HEK293 (cell line): ENCODE results near the gene SPRED2.
"Not testable (repeated sequence)": the region's sequence is repeated elsewhere in the genome, so short reads cannot be mapped to it uniquely, and the experiment has no call there.

Source experiments
- CTCF ChIA-PET: fragments of 350-600 bp; formaldehyde crosslinking; extraction: SDS; loops from one replicate; lab custom pipeline; 2021; ENCODE audit warnings: antibody characterized with exemption; lab: Yijun Ruan, JAX
- POLR2A ChIA-PET: fragments of 300-600 bp; formaldehyde crosslinking; extraction: SDS; loops from one replicate; lab custom pipeline; 2020; ENCODE audit warnings: antibody characterized with exemption, inconsistent platforms; lab: Yijun Ruan, JAX
- H3K27ac ChIP-seq: fragments of 200-500 bp; sonication (Bioruptor generic); 2 replicates; pipeline ENCODE4 v1.5.1; 2014; ENCODE audit warnings: low read depth, low read length, control low read depth, inconsistent platforms; ENCODE audit errors: extremely low read depth
- H3K36me3 ChIP-seq, 2 experiments: fragments of 200-500 bp in 1 of 2; sonication (Bioruptor generic) in 1 of 2; 1 replicate in 1 of 2; 2 replicates in 1 of 2; pipeline ENCODE4 v1.5.1; 2014 to 2017; ENCODE audit warnings: inconsistent platforms in 2 of 2, low read length in 2 of 2; ENCODE audit not compliant: control insufficient read depth in 2 of 2, insufficient read depth in 1 of 2
- H3K4me1 ChIP-seq: fragments of 200-500 bp; sonication (Bioruptor generic); 2 replicates; pipeline ENCODE4 v1.5.1; 2014; ENCODE audit warnings: mild to moderate bottlenecking, low read length, inconsistent platforms; ENCODE audit not compliant: control insufficient read depth, insufficient read depth
- H3K4me3 ChIP-seq: 2 replicates; pipeline ENCODE4 v1.5.1; 2011; ENCODE audit warnings: low read depth, mild to moderate bottlenecking, control low read depth, low read length, moderate library complexity
- H3K9me3 ChIP-seq: fragments of 200-500 bp; sonication (Bioruptor generic); 2 replicates; pipeline ENCODE4 v1.5.1; 2014; ENCODE audit warnings: low read depth, low read length, inconsistent platforms; ENCODE audit not compliant: control insufficient read depth, insufficient read depth
- ATF2 ChIP-seq: fragments of 450-650 bp; formaldehyde crosslinking; IDR thresholded peaks from 2 replicates; pipeline ENCODE4 v1.5.1; 2016; ENCODE audit warnings: missing biosample characterization, missing genetic modification characterization, low read depth
- ELK4 ChIP-seq: IDR thresholded peaks from 2 replicates; pipeline ENCODE4 v1.6.1; 2011; ENCODE audit warnings: mild to moderate bottlenecking, low read depth, low read length, borderline replicate concordance
- HOXC10 ChIP-seq: sonication (generic); formaldehyde crosslinking; IDR thresholded peaks from 2 replicates; pipeline ENCODE4 v1.8.1; 2023; ENCODE audit warnings: mild to moderate bottlenecking, missing genetic modification reagents
- OVOL3 ChIP-seq: fragments of 450-650 bp; formaldehyde crosslinking; IDR thresholded peaks from 2 replicates; pipeline ENCODE4 v1.5.1; 2016; ENCODE audit warnings: missing biosample characterization, missing genetic modification characterization
- ZFHX2 ChIP-seq: fragments of 450-650 bp; formaldehyde crosslinking; conservative IDR thresholded peaks from 2 replicates; pipeline ENCODE4 v1.5.1; 2016; ENCODE audit warnings: missing biosample characterization, missing genetic modification characterization
- ZNF394 ChIP-seq: fragments of 450-650 bp; formaldehyde crosslinking; IDR thresholded peaks from 2 replicates; pipeline ENCODE4 v1.5.1; 2016; ENCODE audit warnings: missing biosample characterization, missing genetic modification characterization, mild to moderate bottlenecking, moderate library complexity, borderline replicate concordance
- ZNF426 ChIP-seq: fragments of 450-650 bp; formaldehyde crosslinking; IDR thresholded peaks from 2 replicates; pipeline ENCODE4 v1.5.1; 2017; ENCODE audit warnings: missing biosample characterization, missing genetic modification characterization, mild to moderate bottlenecking, inconsistent platforms, moderate library complexity
- ZNF433 ChIP-seq: fragments of 450-650 bp; formaldehyde crosslinking; IDR thresholded peaks from 2 replicates; pipeline ENCODE4 v1.5.1; 2016; ENCODE audit warnings: missing biosample characterization, missing genetic modification characterization, low read depth
- ZNF518A ChIP-seq: fragments of 450-650 bp; formaldehyde crosslinking; conservative IDR thresholded peaks from 2 replicates; pipeline ENCODE4 v1.5.1; 2016; ENCODE audit warnings: low read depth, missing biosample characterization, missing genetic modification characterization
- ZNF555 ChIP-seq: fragments of 450-650 bp; formaldehyde crosslinking; conservative IDR thresholded peaks from 2 replicates; pipeline ENCODE4 v1.5.1; 2017; ENCODE audit warnings: missing biosample characterization, mild to moderate bottlenecking, missing genetic modification characterization, inconsistent platforms
- ZNF670 ChIP-seq: fragments of 450-650 bp; formaldehyde crosslinking; IDR thresholded peaks from 2 replicates; pipeline ENCODE4 v1.5.1; 2016; ENCODE audit warnings: missing biosample characterization, missing genetic modification characterization, low read depth
- ZNF843 ChIP-seq: fragments of 450-650 bp; formaldehyde crosslinking; IDR thresholded peaks from 2 replicates; pipeline ENCODE4 v1.5.1; 2016; ENCODE audit warnings: missing biosample characterization, missing genetic modification characterization

Gene SPRED2

GRCh38 chr2:65317841-65318240 lies 114.6 kb downstream of the SPRED2 start:
- TF ChIP-seq ZNF426 = no peak
- TF ChIP-seq, all 188 proteins: peak for 0
- Histone ChIP-seq H3K36me3 (peaks cover 0 to 39% of the 10 kb centered on the region in 2 experiments; a peak in 2 of 3 replicates), H3K4me3 (no peak overlapping the region), H3K9me3 (no peaks in the 10 kb centered on the region), H3K4me1 (no peaks in the 10 kb centered on the region), H3K27ac (no peak overlapping the region)
- ChIA-PET CTCF (no interaction called here), POLR2A (no interaction called here)

GRCh38 chr2:65317351-65317750 lies 115.0 kb downstream of the SPRED2 start:
- H3K4me1 ChIP-seq, CTCF ChIA-PET, H3K9me3 ChIP-seq, H3K4me3 ChIP-seq, H3K27ac ChIP-seq, POLR2A ChIA-PET: not testable (repeated sequence)
- H3K36me3 ChIP-seq = peaks cover 0 to 44% of the 10 kb centered on the region in 2 experiments; a peak in 2 of 3 replicates

- H3K27ac ChIP-seq = no peak overlapping the region
Measured at GRCh38 chr2:65316072-65316471, 116.3 kb downstream of the SPRED2 start.

GRCh38 chr2:65314801-65315441 lies 117.5 kb downstream of the SPRED2 start:
- H3K4me3 ChIP-seq = no peak overlapping the region
- CTCF ChIA-PET = interaction anchor here (0.6 kb wide), 1 partner anchor 836 kb away, joined by 5 read pairs; no protein-coding TSS in a partner anchor
- H3K9me3 ChIP-seq = no peaks in the 10 kb centered on the region
- peaks cover 0 to 63% of the 10 kb centered on the region in 2 experiments; a peak in 2 of 3 replicates for H3K36me3 ChIP-seq
- POLR2A ChIA-PET = no interaction called here
- no peak overlapping the region for H3K27ac ChIP-seq
- no peak for TF ChIP-seq ZNF843 (tag by site-specific recombination)
- no peak for TF ChIP-seq OVOL3
- TF ChIP-seq, all 188 proteins: peak for 0
- no peaks in the 10 kb centered on the region for H3K4me1 ChIP-seq

More at GRCh38 chr2:65316072-65316471, 116.3 kb downstream of the SPRED2 start:
- TF ChIP-seq ZNF555 (tag by site-specific recombination) (no peak), ELK4 (no peak)
- no peaks in the 10 kb centered on the region for H3K9me3 ChIP-seq
- ChIA-PET POLR2A (no interaction called here), CTCF (interaction anchor here (0.7 kb wide), 1 partner anchor 67 kb away, joined by 4 read pairs; no protein-coding TSS in a partner anchor)
- H3K4me1 ChIP-seq = no peaks in the 10 kb centered on the region
- H3K36me3 ChIP-seq = peaks cover 0 to 55% of the 10 kb centered on the region in 2 experiments; a peak in 2 of 3 replicates
- no peak overlapping the region for H3K4me3 ChIP-seq

- Histone ChIP-seq H3K9me3 (no peaks in the 10 kb centered on the region), H3K36me3 (peaks cover 0 to 69% of the 10 kb centered on the region in 2 experiments; a peak in 2 of 3 replicates), H3K27ac (no peak overlapping the region), H3K4me3 (no peak overlapping the region), H3K4me1 (no peaks in the 10 kb centered on the region)
- CTCF ChIA-PET = no interaction called here
- TF ChIP-seq ATF2 (tag by site-specific recombination) = no peak
- no peak for TF ChIP-seq HOXC10 (CRISPR knock-in tag)
- no peak for TF ChIP-seq ZNF518A (tag by site-specific recombination)
- TF ChIP-seq ZNF670 = no peak
- no peak for TF ChIP-seq ZNF433 (tag by site-specific recombination)
- no peak for TF ChIP-seq ZNF394 (tag by site-specific recombination)
- no peak for TF ChIP-seq ZFHX2 (tag by site-specific recombination)
- POLR2A ChIA-PET = no interaction called here
Measured at GRCh38 chr2:65313954-65314256, 118.5 kb downstream of the SPRED2 start.
